ENCODE results near the gene ATRIP.
"Not testable (repeated sequence)": the region's sequence is repeated elsewhere in the genome, so short reads cannot be mapped to it uniquely, and the experiment has no call there.

The ATRIP gene

GRCh38 chr3:48470286-48470685 is 23.7 kb downstream of the ATRIP start:
- DNase-seq, result no peak

- DNase-seq, result no peak
Measured at GRCh38 chr3:48472673-48472922, 26.1 kb downstream of the ATRIP start.

- DNase-seq, result peak; percentile 90
Measured at GRCh38 chr3:48472923-48473616, 26.5 kb downstream of the ATRIP start.

- DNase-seq, result no peak
Measured at GRCh38 chr3:48473617-48473952, 27.0 kb downstream of the ATRIP start.

- DNase-seq, result not testable (repeated sequence)
Measured at GRCh38 chr3:48474031-48474430, 27.5 kb downstream of the ATRIP start.

- DNase-seq, result no peak
Measured at GRCh38 chr3:48474619-48475018, 28.1 kb downstream of the ATRIP start.

- DNase-seq, result no peak
Measured at GRCh38 chr3:48475188-48475587, 28.7 kb downstream of the ATRIP start.

- no peak for DNase-seq
Measured at GRCh38 chr3:48476426-48477053, 30.0 kb downstream of the ATRIP start.

- DNase-seq, result no peak
Measured at GRCh38 chr3:48477959-48478520, 31.5 kb downstream of the ATRIP start.

GRCh38 chr3:48478626-48479555 is 32.4 kb downstream of the ATRIP start:
- DNase-seq, result no peak

GRCh38 chr3:48480891-48481290 is 34.4 kb downstream of the ATRIP start:
- DNase-seq, result not testable (repeated sequence)

GRCh38 chr3:48482822-48483221 is 36.3 kb downstream of the ATRIP start:
- not testable (repeated sequence) for DNase-seq

GRCh38 chr3:48486952-48487351 is 40.4 kb downstream of the ATRIP start:
- no peak for DNase-seq

GRCh38 chr3:48492461-48493202 is 46.1 kb downstream of the ATRIP start:
- peak; percentile 23 for DNase-seq

GRCh38 chr3:48493203-48493501 is 46.6 kb downstream of the ATRIP start:
- no peak for DNase-seq

GRCh38 chr3:48500656-48501055 is 54.1 kb downstream of the ATRIP start:
- DNase-seq, result no peak

GRCh38 chr3:48501196-48501595 is 54.7 kb downstream of the ATRIP start:
- DNase-seq, result no peak

GRCh38 chr3:48502121-48502520 is 55.6 kb downstream of the ATRIP start:
- DNase-seq, result no peak

- no peak for DNase-seq
Measured at GRCh38 chr3:48502728-48503168, 56.2 kb downstream of the ATRIP start.

- peak; percentile 49 for DNase-seq
Measured at GRCh38 chr3:48503401-48504050, 57.0 kb downstream of the ATRIP start.

GRCh38 chr3:48504051-48504946 is 57.8 kb downstream of the ATRIP start, which contains the start of gene SHISA5:
Gene SHISA5 (minus strand): TSS chr3:48504174. CDS start chr3:48504094, 80 bp downstream.
- DNase-seq, result peak; percentile 73

Measured in fibroblast of upper back skin (primary cell).